HG03565 (cell line): ENCODE results near the gene DCXR.

Experiments used
- ATAC-seq: cut with Tn5 transposase; IDR thresholded peaks from one replicate; pipeline ENCODE4 v1.9.1; 2021; ENCODE audit warnings: mild to moderate bottlenecking, moderate library complexity; ENCODE audit not compliant: unreplicated experiment

Gene DCXR

DNA sequence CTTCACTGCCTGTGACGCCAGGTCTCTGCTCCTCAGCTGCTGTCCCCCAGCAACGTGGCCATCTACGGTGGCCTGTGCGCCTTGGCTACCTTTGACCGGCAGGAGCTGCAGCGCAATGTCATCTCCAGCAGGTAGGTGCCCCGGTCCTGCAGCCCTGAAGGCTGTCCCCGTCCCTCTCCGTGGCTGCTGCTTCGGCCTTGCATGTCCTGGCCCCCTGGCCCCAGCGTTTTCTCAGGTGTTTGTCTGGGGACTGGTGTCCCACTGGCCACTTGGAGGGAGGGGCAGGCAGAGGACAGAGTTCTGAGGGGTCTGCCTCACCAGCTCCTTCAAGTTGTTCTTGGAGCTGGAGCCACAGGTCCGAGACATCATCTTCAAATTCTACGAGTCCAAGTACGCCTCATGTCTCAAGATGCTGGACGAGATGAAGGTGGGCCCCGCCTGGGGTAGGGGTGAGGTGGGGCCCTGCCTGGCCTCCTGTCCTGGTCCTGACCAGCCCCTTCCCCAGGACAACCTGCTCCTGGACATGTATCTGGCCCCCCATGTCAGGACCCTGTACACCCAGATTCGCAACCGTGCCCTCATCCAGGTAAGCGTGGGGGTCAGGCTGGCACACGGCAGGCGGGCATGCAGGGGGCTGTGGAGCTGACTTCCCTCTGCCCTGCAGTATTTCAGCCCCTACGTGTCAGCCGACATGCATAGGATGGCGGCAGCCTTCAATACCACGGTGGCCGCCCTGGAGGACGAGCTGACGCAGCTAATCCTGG lies 18.6 kb upstream of the DCXR start:
- ATAC-seq = no peak

DNA sequence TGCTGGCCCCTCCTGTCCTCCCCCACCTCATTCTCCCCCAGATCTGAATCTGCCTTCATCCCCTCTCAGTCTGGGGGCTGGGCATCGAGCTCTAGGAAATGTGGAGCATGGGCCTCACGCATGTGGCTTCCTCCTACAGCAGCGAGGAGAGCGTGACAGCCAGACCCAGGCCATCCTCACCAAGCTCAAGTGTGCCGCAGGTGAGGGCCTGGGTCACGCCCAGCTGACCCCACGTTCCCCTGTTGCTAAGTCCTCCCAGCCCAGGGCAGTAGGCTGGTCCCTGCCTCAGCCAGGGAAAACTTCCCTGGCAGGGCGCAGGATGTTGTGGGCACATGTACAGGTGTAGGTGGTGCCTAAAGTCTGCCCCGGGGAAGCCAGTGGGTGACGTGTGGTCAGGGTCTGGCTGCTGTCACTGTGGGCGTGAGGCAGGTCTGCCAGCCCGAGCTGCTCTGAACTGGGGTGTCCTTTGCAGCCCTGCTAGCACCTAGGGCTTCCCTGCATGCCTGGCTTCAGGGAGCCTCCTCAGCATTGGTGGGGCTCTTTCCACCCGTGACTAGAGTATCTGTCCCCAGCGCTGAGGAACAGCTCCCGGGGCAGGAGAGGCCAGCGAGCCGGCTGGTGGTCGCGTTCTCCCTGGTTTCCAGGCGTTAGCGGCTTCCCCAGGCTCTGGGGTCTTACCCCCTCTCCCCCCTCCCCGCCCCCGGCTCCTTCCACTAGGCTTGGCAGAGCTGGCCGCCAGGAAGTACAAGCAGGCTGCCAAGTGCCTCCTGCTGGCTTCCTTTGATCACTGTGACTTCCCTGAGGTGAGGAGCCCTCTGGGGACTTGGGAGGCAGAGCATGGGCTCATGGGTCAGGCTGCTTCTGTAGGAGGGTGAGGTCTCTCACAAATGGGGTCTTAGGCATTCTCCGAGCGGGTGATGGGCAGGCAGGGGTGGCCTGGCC lies 17.8 kb upstream of the DCXR start:
- ATAC-seq = no peak

DNA sequence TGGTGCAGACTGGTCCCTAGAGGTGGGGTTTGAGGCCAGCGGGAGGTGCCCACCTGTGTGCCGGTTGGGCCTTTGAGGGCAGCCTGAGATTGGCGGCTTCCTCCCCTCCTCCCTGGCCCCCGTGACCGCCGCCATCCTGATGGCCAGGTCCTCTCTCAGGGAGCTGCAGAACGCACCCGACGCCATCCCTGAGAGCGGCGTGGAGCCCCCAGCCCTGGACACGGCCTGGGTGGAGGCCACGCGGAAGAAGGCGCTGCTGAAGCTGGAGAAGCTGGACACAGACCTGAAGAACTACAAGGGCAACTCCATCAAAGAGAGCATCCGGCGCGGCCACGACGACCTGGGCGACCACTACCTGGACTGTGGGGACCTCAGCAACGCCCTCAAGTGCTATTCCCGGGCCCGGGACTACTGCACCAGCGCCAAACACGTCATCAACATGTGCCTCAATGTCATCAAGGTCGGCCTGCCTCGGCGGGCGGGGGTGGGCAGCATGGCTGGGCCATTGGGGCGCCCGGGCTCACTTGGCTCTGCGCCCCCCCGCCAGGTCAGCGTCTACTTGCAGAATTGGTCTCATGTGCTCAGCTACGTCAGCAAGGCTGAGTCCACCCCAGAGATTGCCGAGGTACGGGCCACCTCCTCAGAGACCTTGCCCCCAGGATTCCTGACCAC lies 17.0 kb upstream of the DCXR start:
- ATAC-seq = no peak

DNA sequence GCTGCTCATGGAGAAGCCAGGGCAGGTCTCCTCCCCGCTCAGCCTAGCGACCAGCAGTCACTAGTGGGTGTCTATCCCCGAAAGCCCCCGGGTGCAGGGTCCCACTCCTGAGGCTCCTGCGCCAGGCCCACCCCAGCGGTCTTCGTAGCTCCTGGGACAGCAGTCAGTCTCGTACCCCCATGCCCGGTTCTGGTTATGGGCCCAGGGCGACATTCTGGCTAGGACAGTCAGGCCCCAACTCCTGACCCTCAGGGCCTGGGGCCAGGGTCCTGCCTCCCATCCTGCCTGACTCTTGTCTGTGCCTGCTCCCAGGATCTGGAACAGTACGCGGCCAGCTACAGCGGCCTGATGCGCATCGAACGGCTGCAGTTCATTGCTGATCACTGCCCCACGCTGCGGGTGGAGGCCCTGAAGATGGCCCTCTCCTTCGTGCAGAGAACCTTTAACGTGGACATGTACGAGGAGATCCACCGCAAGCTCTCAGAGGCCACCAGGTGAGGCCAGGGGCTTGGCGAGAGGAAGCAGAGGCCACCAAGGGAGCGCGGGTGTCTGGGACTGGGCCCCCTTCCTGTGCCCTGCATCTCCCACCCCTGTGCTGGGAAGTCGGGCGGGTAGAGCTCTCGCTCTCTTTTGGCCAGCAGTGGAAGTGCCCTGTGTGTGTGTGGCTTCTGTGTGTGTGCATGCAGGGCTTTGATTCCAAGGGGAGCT lies 16.2 kb upstream of the DCXR start:
- no peak for ATAC-seq

DNA sequence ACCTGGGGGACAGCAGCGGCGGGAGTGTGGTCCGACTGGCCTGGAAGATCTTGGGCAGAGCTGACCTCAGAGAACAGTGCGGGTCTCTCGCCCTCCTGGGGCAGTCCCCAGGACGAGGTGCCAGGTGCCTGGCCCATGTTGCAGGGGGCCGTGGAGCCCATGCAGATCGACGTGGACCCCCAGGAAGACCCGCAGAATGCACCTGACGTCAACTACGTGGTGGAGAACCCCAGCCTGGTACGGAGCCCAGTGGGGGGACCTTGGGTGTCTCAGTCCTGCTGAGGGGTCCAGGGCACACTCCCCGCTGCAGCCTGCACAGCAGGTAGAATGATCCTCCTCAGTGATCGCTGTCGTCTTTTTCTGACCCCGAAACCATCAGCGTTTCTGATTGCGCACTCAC lies 15.6 kb upstream of the DCXR start:
- no peak for ATAC-seq

DNA sequence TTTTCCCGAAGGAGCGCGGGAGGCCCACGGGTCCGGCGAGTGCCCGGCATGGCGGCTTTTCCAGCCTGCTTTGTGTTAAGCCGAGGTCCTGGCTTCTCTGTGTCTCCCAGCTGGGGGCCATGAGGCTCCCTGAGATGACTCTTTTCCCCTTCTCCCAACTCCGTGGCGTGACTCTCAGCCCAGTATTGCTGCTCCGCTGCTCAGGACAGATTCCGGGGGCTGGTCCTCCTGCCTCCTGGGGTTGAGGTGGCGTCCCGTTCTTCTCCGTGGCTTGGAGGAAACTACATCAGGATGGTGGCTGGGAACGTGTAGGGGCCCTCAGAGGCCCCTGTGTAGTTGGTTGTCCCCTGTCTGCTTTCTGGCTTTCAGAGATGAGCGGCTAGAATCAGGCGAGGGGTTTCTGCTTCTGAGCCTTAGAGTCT lies 15.2 kb upstream of the DCXR start:
- no peak for ATAC-seq

DNA sequence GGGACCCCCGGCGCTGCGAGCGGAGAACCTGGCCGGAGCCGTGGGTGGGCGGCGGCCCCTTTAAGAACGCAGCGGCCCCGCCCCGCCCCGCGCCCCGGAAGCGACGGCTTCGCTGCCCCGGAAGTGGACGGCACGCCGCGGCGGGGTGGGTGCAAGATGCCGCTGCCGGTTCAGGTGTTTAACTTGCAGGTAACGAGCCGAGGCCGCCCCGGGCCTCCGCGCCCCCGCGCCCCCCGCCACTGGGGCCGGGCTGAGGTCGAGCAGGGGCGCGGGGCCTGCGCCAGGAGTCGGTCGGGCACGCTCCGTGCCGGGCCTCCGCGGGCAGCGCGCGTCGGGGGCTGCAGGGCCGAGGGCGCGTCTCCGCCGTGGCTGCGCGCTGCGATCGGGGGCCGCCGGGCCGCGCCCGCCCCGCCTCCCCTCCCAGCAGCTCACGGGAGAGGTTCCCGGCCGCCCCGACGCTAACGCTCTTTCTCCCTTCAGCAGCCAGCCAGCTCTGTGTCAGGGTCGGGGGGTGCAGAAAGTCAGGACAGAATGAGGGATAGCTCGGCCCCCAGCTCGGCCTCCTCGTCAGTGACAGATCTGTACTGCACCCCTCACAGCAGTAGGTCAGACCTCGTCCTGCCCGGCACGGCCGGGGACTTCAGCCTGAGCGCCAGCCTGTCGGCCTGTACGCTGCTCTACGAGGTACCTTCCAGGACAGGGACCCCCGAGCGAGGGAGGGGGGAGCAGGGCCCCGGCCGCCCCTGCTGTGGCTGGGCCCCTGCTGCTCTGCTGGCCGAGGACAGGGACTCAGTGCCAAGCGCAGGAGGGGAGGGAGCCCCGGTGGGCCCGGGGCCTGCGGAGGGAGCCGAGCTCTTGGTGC lies 14.5 kb upstream of the DCXR start, which contains the start of the genes GPS1 and RFNG:
Gene GPS1 (plus strand): TSS at position 123 of the 862 bp plus-strand sequence. CDS start 34 bp downstream, at position 157.
Gene RFNG (minus strand): TSS at position 36 of the 862 bp plus-strand sequence. CDS start 45 bp downstream, outside the sequence.
- ATAC-seq = no peak

DNA sequence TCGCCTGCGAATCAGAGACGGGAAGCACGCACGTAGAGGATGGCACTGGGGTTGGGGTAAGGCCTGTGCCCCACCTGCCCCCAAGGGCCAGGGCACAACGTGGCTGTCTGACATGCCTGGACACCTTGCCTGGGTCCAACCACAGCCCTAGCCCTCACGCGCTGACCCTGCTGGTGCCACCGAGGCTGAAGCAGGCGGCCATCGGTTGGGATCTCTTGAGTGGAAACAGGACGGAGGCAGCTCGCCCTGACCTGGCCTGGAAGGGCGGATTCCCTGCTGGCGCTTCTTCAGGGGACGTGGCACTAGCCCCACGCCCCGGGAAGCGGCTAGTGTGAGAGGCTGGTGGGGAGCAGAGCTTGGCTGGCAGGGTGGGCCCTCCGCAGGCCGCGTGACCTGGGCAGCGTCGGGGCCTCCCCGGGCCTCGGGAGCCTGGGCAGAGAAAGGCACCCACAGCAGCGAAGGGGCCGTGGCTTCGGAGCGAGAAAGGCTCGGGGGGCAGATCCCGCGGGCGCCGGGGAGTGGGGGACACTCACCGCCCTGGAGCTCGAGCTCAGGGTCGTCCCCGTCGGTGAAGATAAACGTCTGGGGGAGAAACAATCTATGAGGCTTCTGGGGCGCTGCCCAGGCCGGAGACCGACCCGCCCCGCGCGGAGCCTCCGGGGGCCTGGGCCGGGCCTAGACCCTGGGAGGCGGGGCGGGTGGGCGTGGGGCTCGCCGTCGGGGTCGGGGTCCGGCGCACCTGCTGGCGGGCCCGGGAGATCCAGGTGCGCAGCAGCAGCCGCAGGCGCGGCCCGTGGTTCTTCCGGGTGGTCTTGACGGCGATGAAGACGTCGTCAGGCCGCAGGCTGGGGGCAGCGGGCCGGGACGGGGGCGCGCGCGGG lies 13.5 kb upstream of the DCXR start:
- ATAC-seq = no peak

DNA sequence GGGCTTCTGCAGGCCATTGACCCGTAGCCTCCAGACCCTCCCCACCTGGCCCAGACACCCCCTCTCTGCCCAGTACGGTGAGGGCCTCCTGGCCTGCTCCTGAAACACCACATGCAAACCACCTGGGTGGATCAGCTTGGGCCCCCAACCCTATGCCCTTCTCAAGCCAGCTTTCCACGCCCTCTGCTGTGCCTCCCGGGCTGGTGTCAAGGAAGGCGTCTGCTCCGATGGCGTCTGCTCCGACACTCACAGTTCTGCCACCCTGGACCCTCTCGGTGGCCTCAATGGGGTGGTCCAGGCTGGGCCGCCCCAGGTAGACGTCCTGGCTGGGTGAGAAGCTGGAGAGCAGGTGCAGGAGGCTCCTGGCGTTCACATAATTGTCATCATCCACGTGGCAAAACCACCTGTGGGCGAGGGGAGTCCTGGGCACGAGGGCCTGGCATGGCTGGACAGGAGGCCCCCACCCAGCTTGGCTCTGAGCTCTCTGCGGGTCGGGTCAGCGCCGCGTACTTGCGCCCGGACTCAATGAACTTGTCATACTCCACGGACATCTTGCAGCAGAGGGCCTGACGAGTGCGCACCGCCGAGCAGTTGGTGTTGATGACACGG lies 12.8 kb upstream of the DCXR start:
- no peak for ATAC-seq

DNA sequence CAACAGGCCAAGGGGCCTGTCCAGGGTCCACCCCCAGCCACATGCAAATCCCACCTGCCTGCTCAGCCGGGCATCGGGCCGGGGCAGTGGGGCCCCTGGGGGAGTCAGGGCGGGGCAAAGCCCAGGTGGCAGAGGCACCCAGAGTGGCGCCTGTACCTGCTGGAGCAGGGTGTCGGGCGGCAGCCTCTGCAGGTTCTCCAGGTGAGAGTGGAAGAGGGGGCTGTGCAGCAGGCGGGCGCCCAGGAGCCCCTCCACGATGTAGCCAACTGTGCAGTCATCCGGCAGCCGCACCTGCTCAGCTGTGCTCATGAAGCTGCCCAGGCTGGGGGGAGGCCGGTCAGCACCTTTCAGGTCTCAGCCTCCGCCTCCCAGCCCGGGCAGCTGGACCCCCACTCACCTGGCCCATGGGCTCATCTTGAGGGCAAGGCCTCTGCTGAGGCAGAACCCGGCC lies 12.0 kb upstream of the DCXR start:
- no peak for ATAC-seq

DNA sequence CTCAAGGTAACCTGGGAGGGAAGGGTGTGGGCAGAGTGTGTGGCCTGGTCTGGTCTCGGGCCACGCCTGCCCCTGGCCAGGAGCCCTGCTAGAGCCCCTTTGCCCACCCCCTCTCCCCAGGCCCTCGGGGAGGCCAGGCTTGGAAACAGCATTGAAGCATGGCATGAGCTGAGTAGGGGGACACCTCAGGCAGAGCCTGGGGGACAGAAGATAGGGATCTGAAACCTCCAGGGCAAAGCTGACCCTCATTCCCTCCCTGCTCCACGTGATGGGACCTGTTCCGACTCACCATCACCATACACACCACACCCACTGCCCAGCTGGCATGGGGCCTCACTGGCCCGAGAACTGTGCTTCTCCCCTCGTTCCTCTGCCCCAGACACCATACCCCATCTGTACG lies 11.6 kb upstream of the DCXR start:
- no peak for ATAC-seq

DNA sequence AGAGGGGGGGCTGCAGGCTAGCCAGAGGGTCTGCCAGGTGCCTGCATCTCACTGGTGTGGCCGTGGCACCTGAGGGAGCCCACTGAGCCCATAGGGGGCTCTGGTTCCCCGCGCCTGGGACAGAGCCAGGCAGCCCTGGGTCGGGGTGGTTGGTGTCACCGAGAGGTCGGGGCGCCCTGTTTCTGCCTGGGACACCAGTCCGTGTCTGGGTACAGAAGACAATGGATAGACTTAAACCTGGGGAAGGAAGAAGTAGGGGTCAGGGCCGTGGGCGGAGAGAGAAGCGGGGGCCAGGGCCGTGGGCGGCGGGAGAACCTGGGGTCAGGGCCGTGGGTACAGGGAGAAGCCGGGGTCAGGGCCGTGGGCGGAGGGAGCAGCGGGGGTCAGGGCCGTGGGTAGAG lies 11.1 kb upstream of the DCXR start:
- no peak for ATAC-seq

DNA sequence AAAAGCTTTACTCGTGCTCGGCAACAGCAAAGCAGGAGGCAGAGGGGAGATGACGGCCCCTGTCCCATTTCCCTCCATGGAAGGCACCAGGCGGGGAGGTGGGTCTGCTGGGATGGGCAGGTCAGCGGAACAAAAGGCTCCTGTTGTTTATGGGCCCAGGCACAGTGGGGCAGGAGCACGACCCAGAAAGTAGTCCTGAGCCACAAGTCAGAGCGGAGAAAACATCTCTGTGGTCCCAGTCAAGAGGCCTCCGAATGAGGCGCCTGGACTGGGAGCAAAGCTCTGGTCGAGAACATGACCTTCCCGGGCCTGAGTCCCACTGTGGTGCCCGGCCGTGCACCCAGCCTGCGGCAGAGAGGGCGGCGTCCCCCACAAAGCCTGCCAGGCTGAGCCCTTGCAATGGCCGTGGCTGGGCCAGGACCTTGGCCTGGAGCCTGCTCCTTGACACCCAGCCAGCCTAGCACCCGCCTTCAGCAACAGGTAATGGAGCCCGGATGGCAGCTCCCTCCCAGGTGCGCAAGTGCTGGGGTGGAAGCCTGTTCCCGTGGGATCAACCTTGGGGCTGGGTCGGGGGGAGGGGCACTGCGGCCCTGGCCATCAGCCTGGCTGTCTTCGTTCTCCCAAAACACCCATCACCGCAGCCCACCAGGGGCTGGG lies 10.5 kb upstream of the DCXR start:
- ATAC-seq = no peak

DNA sequence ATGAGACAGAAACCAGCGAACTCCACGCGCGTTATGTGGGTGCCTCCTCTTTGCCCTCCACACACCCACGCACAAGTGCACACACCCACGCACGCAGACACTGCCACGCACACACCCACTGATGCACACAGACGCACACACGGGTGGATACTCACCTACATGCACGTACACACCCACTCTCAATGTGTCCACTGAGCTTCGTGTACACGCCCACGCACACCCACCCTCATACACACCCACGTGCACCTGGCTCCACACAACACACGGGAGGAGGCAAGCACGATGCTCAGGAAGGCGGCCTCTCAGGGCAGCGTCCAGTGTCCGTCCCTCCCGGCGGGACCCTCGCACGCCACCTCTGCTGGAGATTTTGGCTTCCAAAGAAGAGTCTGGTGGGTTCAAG lies 9.9 kb upstream of the DCXR start:
- no peak for ATAC-seq

DNA sequence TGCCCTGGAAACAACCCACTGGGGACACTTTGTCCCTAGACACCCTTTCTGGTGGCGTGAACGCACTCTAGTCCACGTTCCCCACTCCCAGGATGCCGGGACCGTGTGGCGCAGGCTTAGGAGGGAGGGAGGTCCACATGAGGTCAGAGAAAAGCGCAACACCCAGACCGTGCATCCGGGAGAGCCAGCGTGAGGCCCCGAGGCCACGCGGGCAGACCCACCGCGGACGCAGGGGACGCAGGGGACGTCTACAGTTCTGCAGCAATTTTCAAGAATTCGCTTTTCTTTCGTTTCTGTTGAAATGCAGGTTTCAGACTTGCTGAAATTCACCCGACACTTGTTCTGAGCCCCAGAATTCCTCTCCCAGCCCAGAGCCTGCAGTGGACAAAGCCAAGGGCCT lies 9.4 kb upstream of the DCXR start:
- no peak for ATAC-seq

DNA sequence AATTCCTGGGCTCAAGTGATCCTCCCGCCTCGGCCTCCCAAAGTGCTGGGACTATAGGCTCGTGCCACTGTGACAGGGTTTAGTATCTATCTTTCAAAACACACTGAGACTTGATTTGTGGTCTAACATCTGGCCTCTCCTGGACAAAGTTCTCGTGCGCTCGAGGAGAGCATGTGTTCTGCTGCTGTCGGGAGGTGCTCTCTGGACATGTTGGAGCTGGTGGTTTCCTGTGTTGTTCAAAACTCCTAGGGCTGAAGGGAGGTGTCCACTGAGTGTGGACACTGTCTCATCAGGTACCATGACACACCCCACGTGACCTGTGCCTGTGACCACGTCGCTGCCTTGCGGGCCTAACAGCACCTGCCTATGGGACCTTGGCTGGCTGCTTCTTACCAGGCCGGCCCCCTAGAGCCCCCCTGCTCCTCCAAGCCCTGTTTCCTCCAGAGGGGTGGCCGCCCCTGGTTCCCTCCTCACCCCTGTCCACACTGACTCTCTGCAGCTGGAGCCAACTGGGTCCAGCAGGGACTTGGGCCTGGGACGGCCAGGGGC lies 8.5 kb upstream of the DCXR start:
- ATAC-seq = no peak

DNA sequence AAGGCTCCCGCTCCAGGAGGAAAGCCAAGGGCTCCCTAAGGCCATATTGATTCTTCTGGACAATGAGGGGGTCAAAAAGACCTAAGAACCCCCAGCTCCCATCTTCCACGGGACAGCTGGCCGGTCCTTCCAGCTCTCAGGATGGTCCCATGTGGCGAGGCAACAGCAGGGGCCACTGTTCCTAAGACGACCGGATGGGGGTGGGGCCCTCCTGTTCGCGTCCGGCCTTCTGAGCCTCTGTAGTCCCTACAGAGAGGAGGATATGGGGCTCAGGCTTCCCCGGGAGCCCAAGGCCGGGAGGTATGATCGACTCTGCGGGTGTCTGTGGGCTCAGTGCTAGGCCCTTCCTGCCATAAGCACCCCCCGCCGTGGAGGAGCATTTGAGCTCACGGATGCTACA lies 6.0 kb upstream of the DCXR start:
- no peak for ATAC-seq
